Activated B cell treated with CpG ODN at 0.5 μM for 24 hours (primary cell): Measurements from ENCODE around the gene TRAF3IP1. TPM values are rescaled to one million over a fixed set of nuclear protein-coding genes. Genes with fewer than 3 reads are reported as not detected.

Experiments used
- ATAC-seq: fragments of 200-7000 bp; cut with Tn5 transposase; one replicate; pipeline ENCODE4 v1.10.0; 2021; ENCODE audit warnings: low read depth, mild to moderate bottlenecking, moderate library complexity
- CTCF ChIA-PET: fragments of 350-600 bp; sonication (Branson Sonifier 250); formaldehyde crosslinking; loops from one replicate; lab custom pipeline; 2021; ENCODE audit warnings: antibody characterized with exemption; lab: Charles Lee
- POLR2A ChIA-PET: fragments of 350-600 bp; sonication (Branson Sonifier 250); formaldehyde crosslinking; loops from one replicate; lab custom pipeline; 2021; ENCODE audit warnings: antibody characterized with exemption; lab: Charles Lee
- DNase-seq: peaks from one replicate; pipeline ENCODE4 v3.0.0; 2022
- H3K27ac Mint-ChIP-seq: one replicate; pipeline ENCODE4 v1.8.0; 2020; ENCODE audit warnings: mixed read lengths
- H3K27me3 Mint-ChIP-seq: one replicate; pipeline ENCODE4 v1.8.0; 2021; ENCODE audit warnings: mixed read lengths
- H3K36me3 Mint-ChIP-seq: one replicate; pipeline ENCODE4 v1.8.0; 2021; ENCODE audit warnings: low read depth, mixed read lengths
- H3K4me1 Mint-ChIP-seq: one replicate; pipeline ENCODE4 v1.8.0; 2021; ENCODE audit warnings: mixed read lengths
- H3K4me3 Mint-ChIP-seq: one replicate; pipeline ENCODE4 v1.8.0; 2020; ENCODE audit warnings: mild to moderate bottlenecking, mixed read lengths
- H3K9me3 Mint-ChIP-seq: one replicate; pipeline ENCODE4 v1.8.0; 2020; ENCODE audit warnings: mixed read lengths
- CTCF ChIP-seq: fragments of 200-600 bp; IDR thresholded peaks from one replicate; pipeline ENCODE4 v1.8.0; 2022; ENCODE audit warnings: antibody characterized with exemption, mild to moderate bottlenecking
- intact Hi-C: fragments of 100-400 bp; cut with micrococcal nuclease; formaldehyde crosslinking; loops from one replicate; pipeline ENCODE4 v1.15.1; 2024
- total RNA-seq: library from RNA; stranded (reverse); gene quantifications from 2 replicates; pipeline ENCODE4 v1.2.3, GENCODE V29; 2022

Gene TRAF3IP1
- total RNA-seq, 1 donor from 2014 or later, result 9.9 TPM

DNA sequence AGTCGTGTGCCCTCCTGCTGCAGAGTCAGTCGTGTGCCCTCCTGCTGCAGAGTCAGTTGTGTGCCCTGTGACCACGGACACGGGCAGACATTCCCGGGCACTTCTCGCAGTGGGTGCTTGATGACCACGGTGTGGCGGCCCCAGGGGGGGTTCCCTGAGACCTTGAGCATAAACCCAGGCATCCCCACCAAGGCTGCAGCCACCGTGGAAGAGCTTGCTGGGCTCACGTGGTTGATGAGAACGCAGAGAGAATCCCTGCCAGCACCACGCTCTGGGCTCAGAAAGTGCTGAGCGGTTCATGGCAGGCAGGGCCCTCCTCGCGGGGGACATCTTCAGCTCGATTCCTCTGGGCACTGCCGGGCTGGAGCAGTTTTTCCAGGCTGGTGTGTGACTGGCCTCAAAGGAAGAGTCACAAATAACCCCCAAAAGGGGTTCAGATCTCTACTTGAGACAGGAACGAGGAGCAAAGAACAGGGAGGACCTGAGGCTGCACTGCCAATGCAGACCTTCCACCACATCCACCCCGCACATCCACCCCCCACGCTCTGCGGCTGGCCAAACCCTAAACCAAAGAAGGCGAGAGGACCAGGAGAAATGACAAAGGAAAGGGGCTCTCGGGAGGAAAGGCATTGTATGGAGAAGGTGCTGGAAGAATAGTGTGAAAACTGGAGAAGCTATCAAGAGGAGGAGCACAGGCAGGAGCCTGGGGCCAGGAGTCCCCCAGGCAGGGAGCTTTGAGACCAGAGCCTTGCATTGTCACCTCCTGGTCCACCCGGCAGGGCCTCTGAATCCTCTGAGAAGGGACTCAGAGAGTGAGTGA is 23.5 kb upstream of the TRAF3IP1 start:
- ATAC-seq, result no peak
- Mint-ChIP-seq H3K9me3 (no peaks in the 10 kb centered on the region), H3K4me3 (no peak overlapping the region), H3K27ac (no peak overlapping the region), H3K36me3 (no peaks in the 10 kb centered on the region), H3K4me1 (no peaks in the 10 kb centered on the region), H3K27me3 (peaks cover 7% of the 10 kb centered on the region)
- intact Hi-C loops, result no loop called here
- no peak for DNase-seq
- ChIA-PET CTCF (no interaction called here), POLR2A (no interaction called here)
- no peak for TF ChIP-seq CTCF

DNA sequence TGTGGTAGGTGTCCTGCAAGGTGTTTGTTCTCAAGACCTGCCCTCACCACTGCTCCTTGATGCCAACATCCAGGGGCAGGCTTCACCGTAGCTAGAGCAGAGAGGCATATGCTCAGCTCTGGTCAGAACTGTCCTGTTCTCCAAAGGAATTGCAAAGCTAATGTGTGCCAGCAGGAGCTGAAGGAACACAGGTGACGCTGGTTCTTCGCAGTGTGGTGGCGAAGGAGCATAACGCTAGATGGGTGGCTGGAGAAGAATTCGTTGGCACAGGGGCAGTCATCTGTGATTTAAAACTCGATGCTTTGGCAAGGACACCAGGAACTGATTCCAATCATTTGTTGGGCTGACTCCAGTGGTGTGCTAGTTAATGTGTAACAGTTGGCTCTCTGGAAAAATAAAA is 20.5 kb upstream of the TRAF3IP1 start:
- DNase-seq (no peak), ATAC-seq (no peak)
- Mint-ChIP-seq H3K27ac (no peak overlapping the region), H3K36me3 (no peaks in the 10 kb centered on the region), H3K4me1 (no peaks in the 10 kb centered on the region), H3K9me3 (no peaks in the 10 kb centered on the region), H3K4me3 (no peak overlapping the region), H3K27me3 (peaks cover 7% of the 10 kb centered on the region)
- intact Hi-C loops, result no loop called here
- CTCF ChIA-PET, result no interaction called here
- TF ChIP-seq CTCF, result no peak
- POLR2A ChIA-PET, result no interaction called here

- intact Hi-C loops, result no loop called here
- Mint-ChIP-seq H3K27ac (no peak overlapping the region), H3K36me3 (no peaks in the 10 kb centered on the region), H3K27me3 (peaks cover 4% of the 10 kb centered on the region), H3K4me1 (peaks cover 8% of the 10 kb centered on the region), H3K4me3 (no peak overlapping the region), H3K9me3 (no peaks in the 10 kb centered on the region)
- CTCF ChIA-PET, result no interaction called here
- DNase-seq, result no peak
- no peak for TF ChIP-seq CTCF
- POLR2A ChIA-PET, result no interaction called here
- ATAC-seq, result no peak
Measured at GRCh38 chr2:238302087-238302486, 18.2 kb upstream of the TRAF3IP1 start.

DNA sequence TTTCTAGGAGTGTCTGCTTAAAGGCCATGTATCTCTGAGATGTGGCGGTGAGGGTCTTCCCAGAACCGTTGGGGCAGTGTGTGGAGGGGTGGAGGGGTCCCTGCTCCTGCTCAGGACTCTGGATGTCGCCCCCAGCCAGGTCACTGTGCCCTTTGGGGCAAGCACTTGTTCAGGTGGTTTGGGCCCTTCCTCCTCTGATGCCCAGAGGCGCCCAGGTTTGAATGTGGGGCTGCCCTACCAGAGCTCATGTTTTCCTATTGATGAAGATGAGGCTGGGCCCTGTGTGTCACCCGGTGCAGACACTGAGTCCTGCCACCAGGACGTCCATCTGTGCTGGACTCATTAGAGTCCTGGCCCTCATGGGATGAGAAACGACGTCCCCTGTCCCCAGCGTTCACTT is 17.6 kb upstream of the TRAF3IP1 start:
- Mint-ChIP-seq H3K36me3 (no peaks in the 10 kb centered on the region), H3K27ac (no peak overlapping the region), H3K9me3 (no peaks in the 10 kb centered on the region), H3K4me3 (no peak overlapping the region), H3K4me1 (peaks cover 8% of the 10 kb centered on the region), H3K27me3 (peaks cover 1% of the 10 kb centered on the region)
- ChIA-PET CTCF (no interaction called here), POLR2A (no interaction called here)
- DNase-seq, result no peak
- TF ChIP-seq CTCF, result no peak
- ATAC-seq, result no peak
- intact Hi-C loops, result no loop called here

GRCh38 chr2:238304116-238304515 is 16.2 kb upstream of the TRAF3IP1 start:
- Mint-ChIP-seq H3K27me3 (peaks cover 1% of the 10 kb centered on the region), H3K4me3 (no peak overlapping the region), H3K27ac (no peak overlapping the region), H3K9me3 (no peaks in the 10 kb centered on the region), H3K4me1 (peaks cover 8% of the 10 kb centered on the region), H3K36me3 (no peaks in the 10 kb centered on the region)
- ChIA-PET CTCF (no interaction called here), POLR2A (no interaction called here)
- TF ChIP-seq CTCF, result no peak
- DNase-seq (no peak), ATAC-seq (no peak)
- intact Hi-C loops, result no loop called here
